Neural progenitor cell (in vitro differentiated cells): ENCODE measurements around the gene ING5. TPM values are rescaled to one million over a fixed set of nuclear protein-coding genes. Genes with fewer than 3 reads are reported as not detected.

Experiments
- DNase-seq: peaks from one replicate; pipeline ENCODE4 v3.0.0-alpha.2; 2016; ENCODE audit warnings: low spot score
- H2AFZ ChIP-seq: fragments of 200-600 bp; sonication (generic); replicated peaks from 2 replicates; pipeline ENCODE4 v1.6.1; 2016; ENCODE audit warnings: antibody characterized with exemption
- H3F3A ChIP-seq: fragments of 200-600 bp; sonication (generic); 2 replicates; pipeline ENCODE4 v1.6.1; 2016; ENCODE audit warnings: antibody characterized with exemption, low read depth
- H3K27ac ChIP-seq: fragments of 200-600 bp; sonication (generic); 2 replicates; pipeline ENCODE4 v1.5.1; 2016; ENCODE audit warnings: mild to moderate bottlenecking
- H3K27me3 ChIP-seq: fragments of 200-600 bp; sonication (generic); 2 replicates; pipeline ENCODE4 v1.6.1; 2016; ENCODE audit warnings: mild to moderate bottlenecking, moderate library complexity
- H3K36me3 ChIP-seq: fragments of 200-600 bp; sonication (generic); 2 replicates; pipeline ENCODE4 v1.5.1; 2016
- H3K4me1 ChIP-seq: fragments of 200-600 bp; sonication (generic); 2 replicates; pipeline ENCODE4 v1.6.1; 2016; ENCODE audit warnings: mixed run types
- H3K4me2 ChIP-seq: fragments of 200-600 bp; sonication (generic); 2 replicates; pipeline ENCODE4 v1.6.1; 2016
- H3K4me3 ChIP-seq: fragments of 200-600 bp; sonication (generic); 2 replicates; pipeline ENCODE4 v1.5.1; 2016
- H3K79me2 ChIP-seq: fragments of 200-600 bp; sonication (generic); 2 replicates; pipeline ENCODE4 v1.6.1; 2016; ENCODE audit warnings: low read depth
- H3K9ac ChIP-seq: fragments of 200-600 bp; sonication (generic); 2 replicates; pipeline ENCODE4 v1.6.1; 2016
- H3K9me3 ChIP-seq: fragments of 200-600 bp; sonication (generic); 2 replicates; pipeline ENCODE4 v1.5.1; 2016; ENCODE audit warnings: low read depth
- H4K20me1 ChIP-seq: fragments of 200-600 bp; sonication (generic); 2 replicates; pipeline ENCODE4 v1.6.1; 2016; ENCODE audit warnings: low read depth
- H3K27ac Mint-ChIP-seq: 3 replicates; pipeline ENCODE4 v1.8.0; 2021; ENCODE audit warnings: mixed read lengths
- H3K27me3 Mint-ChIP-seq: 2 replicates; pipeline ENCODE4 v1.8.0; 2022; ENCODE audit warnings: low read depth, mild to moderate bottlenecking, inconsistent platforms, moderate library complexity, mixed read lengths; ENCODE audit not compliant: insufficient read depth
- H3K36me3 Mint-ChIP-seq: 3 replicates; pipeline ENCODE4 v1.8.0; 2021; ENCODE audit warnings: mixed read lengths
- H3K4me1 Mint-ChIP-seq: 3 replicates; pipeline ENCODE4 v1.8.0; 2021; ENCODE audit warnings: mixed read lengths
- H3K4me3 Mint-ChIP-seq: 3 replicates; pipeline ENCODE4 v1.8.0; 2021; ENCODE audit warnings: mild to moderate bottlenecking, moderate library complexity, mixed read lengths
- H3K9me3 Mint-ChIP-seq: 3 replicates; pipeline ENCODE4 v1.8.0; 2020; ENCODE audit warnings: mixed read lengths
- CTCF ChIP-seq: fragments of 200-600 bp; sonication (generic); IDR thresholded peaks from 2 replicates; pipeline ENCODE4 v1.5.1; 2017; ENCODE audit warnings: antibody characterized with exemption, mild to moderate bottlenecking
- EZH2 ChIP-seq: fragments of 200-600 bp; sonication (generic); IDR thresholded peaks from 2 replicates; pipeline ENCODE4 v1.6.1; 2017; ENCODE audit warnings: antibody characterized with exemption, mild to moderate bottlenecking, moderate library complexity
- EZH2phosphoT487 ChIP-seq: fragments of 200-600 bp; sonication (generic); IDR thresholded peaks from 2 replicates; pipeline ENCODE4 v1.6.1; 2017; ENCODE audit warnings: antibody characterized with exemption
- total RNA-seq: library from RNA; depleted of rRNA; stranded (reverse); fragments of >200 nt; gene quantifications from 2 replicates; pipeline ENCODE4 v1.2.3, GENCODE V29; 2015; ENCODE audit warnings: low replicate concordance

The ING5 gene
- total RNA-seq, 1 donor from 2014 or later, result 38.2 TPM

GRCh38 chr2:241673189-241673663, 28.6 kb upstream of the ING5 start:
- Mint-ChIP-seq H3K4me3 (no peak overlapping the region), H3K9me3 (no peaks in the 10 kb centered on the region), H3K27me3 (peaks cover 10% of the 10 kb centered on the region), H3K27ac (peak overlapping the region; percentile 91), H3K4me1 (no peaks in the 10 kb centered on the region), H3K36me3 (peaks cover 5% of the 10 kb centered on the region)
- no peaks in the 10 kb centered on the region for H3K4me1 ChIP-seq
- H3K4me2 ChIP-seq, result no peak overlapping the region
- no peak for DNase-seq
- no peaks in the 10 kb centered on the region for H3K36me3 ChIP-seq
- no peak overlapping the region for H3K9ac ChIP-seq
- H3K4me3 ChIP-seq, result no peak overlapping the region
- H3K9me3 ChIP-seq, result no peaks in the 10 kb centered on the region
- no peak overlapping the region for H3K27ac ChIP-seq
- H3K27me3 ChIP-seq, result no peaks in the 10 kb centered on the region
- H4K20me1 ChIP-seq, result no peaks in the 10 kb centered on the region
- peaks cover 15% of the 10 kb centered on the region for H3F3A ChIP-seq
- H3K79me2 ChIP-seq, result no peaks in the 10 kb centered on the region
- H2AFZ ChIP-seq, result no peak overlapping the region
- TF ChIP-seq EZH2 (no peak), EZH2phosphoT487 (no peak), CTCF (no peak)

- H3K9me3 Mint-ChIP-seq, result no peaks in the 10 kb centered on the region
- Histone ChIP-seq H3K4me1 (no peaks in the 10 kb centered on the region), H3K27ac (no peak overlapping the region), H4K20me1 (no peaks in the 10 kb centered on the region), H3K4me3 (no peak overlapping the region), H2AFZ (no peak overlapping the region), H3K9me3 (no peaks in the 10 kb centered on the region), H3K9ac (no peak overlapping the region), H3K79me2 (no peaks in the 10 kb centered on the region), H3F3A (peaks cover 15% of the 10 kb centered on the region), H3K4me2 (no peak overlapping the region), H3K27me3 (no peaks in the 10 kb centered on the region), H3K36me3 (no peaks in the 10 kb centered on the region)
- H3K27me3 Mint-ChIP-seq, result peaks cover 8% of the 10 kb centered on the region
- peaks cover under 1% of the 10 kb centered on the region for H3K4me1 Mint-ChIP-seq
- no peak for DNase-seq
- peaks cover 6% of the 10 kb centered on the region for H3K36me3 Mint-ChIP-seq
- H3K4me3 Mint-ChIP-seq, result no peak overlapping the region
- H3K27ac Mint-ChIP-seq, result peak overlapping the region; percentile 91
- TF ChIP-seq EZH2 (no peak), CTCF (no peak), EZH2phosphoT487 (no peak)
Observed at GRCh38 chr2:241673797-241674725, 27.8 kb upstream of the ING5 start.

- Histone ChIP-seq H4K20me1 (no peaks in the 10 kb centered on the region), H3F3A (peaks cover 15% of the 10 kb centered on the region), H3K4me3 (no peak overlapping the region), H3K27me3 (no peaks in the 10 kb centered on the region), H3K36me3 (no peaks in the 10 kb centered on the region), H3K27ac (no peak overlapping the region), H3K9me3 (no peaks in the 10 kb centered on the region), H3K4me2 (no peak overlapping the region), H3K79me2 (no peaks in the 10 kb centered on the region), H3K4me1 (no peaks in the 10 kb centered on the region), H3K9ac (no peak overlapping the region), H2AFZ (no peak overlapping the region)
- DNase-seq, result no peak
- Mint-ChIP-seq H3K36me3 (peaks cover 13% of the 10 kb centered on the region), H3K4me1 (peaks cover 2% of the 10 kb centered on the region), H3K4me3 (no peak overlapping the region), H3K27ac (no peak overlapping the region), H3K27me3 (peaks cover 7% of the 10 kb centered on the region), H3K9me3 (no peaks in the 10 kb centered on the region)
- no peak for TF ChIP-seq EZH2phosphoT487
- TF ChIP-seq CTCF, result no peak
- TF ChIP-seq EZH2, result no peak
Observed at GRCh38 chr2:241675885-241676284, 26.0 kb upstream of the ING5 start.
